ENCODE data around the gene ATG14. TPM values are rescaled to one million over a fixed set of nuclear protein-coding genes. Genes with fewer than 3 reads are reported as not detected.

Gene ATG14
- total and polyA plus RNA-seq, 8 donors, result 7.1 to 25.6 (median 23.3) TPM

GRCh38 chr14:55404173-55404854 is 7.3 kb downstream of the ATG14 start:
- no peak for TF ChIP-seq CTCF (IDR thresholded peaks at IDR 0.05)
- H3K9me3 ChIP-seq, result no peaks in the 10 kb centered on the region
- no peak overlapping the region for H3K4me3 ChIP-seq
- H3K27me3 ChIP-seq, result no peaks in the 10 kb centered on the region
- H3K27ac ChIP-seq, result no peak overlapping the region
- DNase-seq (no peak), ATAC-seq (no peak)
- no peaks in the 10 kb centered on the region for H3K36me3 ChIP-seq
- H3K4me1 ChIP-seq, result no peaks in the 10 kb centered on the region
- intact Hi-C loops (cut with DNase I), result no loop called here

DNA sequence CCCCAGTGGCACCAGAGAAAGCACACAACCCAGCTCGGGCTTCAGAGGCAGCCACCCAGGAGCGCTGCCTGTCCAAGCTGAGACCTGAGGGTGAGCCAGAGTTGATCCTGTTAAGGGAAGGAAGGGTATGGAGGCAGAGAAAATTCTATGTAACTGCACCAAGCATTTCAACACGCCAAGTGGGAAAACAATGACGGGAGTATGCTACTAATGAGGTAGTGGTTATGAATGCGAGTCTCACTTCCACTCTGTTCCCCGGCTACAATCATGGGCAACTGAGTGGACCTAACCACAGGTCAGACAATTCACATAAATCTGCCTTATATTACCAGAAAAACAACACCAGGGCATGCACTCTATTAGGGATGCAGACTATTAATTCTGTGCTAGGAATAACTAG is 9.9 kb downstream of the ATG14 start:
- no peaks in the 10 kb centered on the region for H3K9me3 ChIP-seq
- DNase-seq (no peak), ATAC-seq (no peak)
- no peaks in the 10 kb centered on the region for H3K27me3 ChIP-seq
- intact Hi-C loops (cut with DNase I), result no loop called here
- no peak overlapping the region for H3K27ac ChIP-seq
- TF ChIP-seq CTCF (IDR thresholded peaks at IDR 0.05), result no peak
- H3K36me3 ChIP-seq, result no peaks in the 10 kb centered on the region
- H3K4me1 ChIP-seq, result peaks cover 0 to 6% of the 10 kb centered on the region in 2 donors
- no peak overlapping the region for H3K4me3 ChIP-seq

- H3K9me3 ChIP-seq, result no peaks in the 10 kb centered on the region
- H3K36me3 ChIP-seq, result peaks cover 0 to 5% of the 10 kb centered on the region in 2 donors
- no peak for TF ChIP-seq CTCF (IDR thresholded peaks at IDR 0.05)
- H3K4me1 ChIP-seq, result peaks cover 0 to 6% of the 10 kb centered on the region in 2 donors
- ATAC-seq, result no peak
- intact Hi-C loops (cut with DNase I), result no loop called here
- no peak overlapping the region for H3K27ac ChIP-seq
- no peaks in the 10 kb centered on the region for H3K27me3 ChIP-seq
- DNase-seq, result no peak
- no peak overlapping the region for H3K4me3 ChIP-seq
Observed at GRCh38 chr14:55399852-55400251, 11.8 kb downstream of the ATG14 start.

GRCh38 chr14:55399183-55399582 is 12.4 kb downstream of the ATG14 start:
- intact Hi-C loops (cut with DNase I), result no loop called here
- Histone ChIP-seq H3K4me1 (peaks cover 0 to 6% of the 10 kb centered on the region in 2 donors), H3K27me3 (no peaks in the 10 kb centered on the region), H3K4me3 (no peak overlapping the region), H3K36me3 (peaks cover 0 to 9% of the 10 kb centered on the region in 2 donors), H3K9me3 (no peaks in the 10 kb centered on the region), H3K27ac (peak overlapping the region in 1 of 2 donors; percentile 46)
- TF ChIP-seq CTCF (IDR thresholded peaks at IDR 0.05), result no peak
- no peak for DNase-seq
- no peak for ATAC-seq

- Histone ChIP-seq H3K4me3 (no peak overlapping the region), H3K36me3 (peaks cover 0 to 10% of the 10 kb centered on the region in 2 donors), H3K27ac (peak overlapping the region in 1 of 2 donors; percentile 46), H3K27me3 (no peaks in the 10 kb centered on the region), H3K9me3 (no peaks in the 10 kb centered on the region), H3K4me1 (peaks cover 0 to 6% of the 10 kb centered on the region in 2 donors)
- DNase-seq (no peak), ATAC-seq (peak; percentile 77)
- TF ChIP-seq CTCF (IDR thresholded peaks at IDR 0.05), result no peak
- intact Hi-C loops (cut with DNase I), result no loop called here
Observed at GRCh38 chr14:55398679-55399078, 13.0 kb downstream of the ATG14 start.

Measured in left lung (tissue), 10 donors.